ENCODE results near the gene LARP1. TPM values are rescaled to one million over a fixed set of nuclear protein-coding genes. Genes with fewer than 3 reads are reported as not detected.

LARP1 gene
- total RNA-seq = 205 and 231 TPM in 2 replicates

DNA sequence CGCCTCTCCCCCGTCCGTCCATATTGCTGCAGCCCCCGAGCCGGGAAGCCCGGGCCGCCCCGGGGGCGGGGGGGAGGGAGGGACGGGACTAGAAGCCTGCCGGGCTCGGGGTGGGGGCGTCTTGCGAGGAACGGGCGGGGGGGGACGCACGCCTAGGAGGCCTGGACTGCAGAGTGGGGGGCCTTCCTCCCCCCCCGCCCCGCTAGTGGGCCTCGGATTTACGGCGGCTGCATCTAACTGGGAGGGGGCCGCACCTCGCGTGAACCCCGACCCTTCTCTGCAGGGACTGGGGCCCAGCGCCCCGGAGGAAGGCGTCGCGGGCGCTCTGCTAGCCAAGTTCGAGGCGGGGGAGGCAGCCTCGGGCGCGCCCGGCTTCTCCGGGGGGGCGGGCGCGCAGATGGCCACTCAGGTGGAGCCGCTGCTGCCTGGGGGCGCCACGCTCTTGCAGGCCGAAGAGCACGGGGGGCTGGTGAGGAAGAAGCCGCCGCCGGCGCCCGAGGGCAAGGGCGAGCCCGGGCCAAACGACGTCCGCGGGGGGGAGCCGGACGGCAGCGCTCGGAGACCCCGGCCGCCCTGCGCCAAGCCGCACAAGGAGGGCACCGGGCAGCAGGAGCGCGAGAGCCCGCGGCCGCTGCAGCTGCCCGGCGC, at the start of gene LARP1:
TSS of gene LARP1 (plus strand) at position 17 of the 648 bp plus-strand sequence. CDS start at position 398, 381 bp downstream.
- intact Hi-C loops (cut with micrococcal nuclease) = loop anchor here (1.0 to 5.0 kb wide), 9 partner anchors 37 to 717 kb away; partner anchors contain the start of genes CNOT8, FAM114A2, GALNT10 and MFAP3
- DNase-seq (no peak), ATAC-seq (ENCODE audit: low read depth) (peak; percentile 1)
- POLR2A ChIA-PET = interaction anchor here (1.0 to 1.5 kb wide), 2 partner anchors 11 to 102 kb away, joined by 3 to 10 read pairs; partner anchors contain the start of gene CNOT8
- Mint-ChIP-seq H3K27ac (peak within 1 kb of the TSS; percentile 96), H3K4me1 (peaks cover 52% of the 10 kb centered on the region), H3K9me3 (no peaks in the 10 kb centered on the region), H3K27me3 (no peaks in the 10 kb centered on the region), H3K4me3 (peak within 1 kb of the TSS; percentile 97), H3K36me3 (ENCODE audit: low read depth) (peaks cover 6% of the 10 kb centered on the region)
- CTCF ChIA-PET = no interaction called here
- TF ChIP-seq CTCF (IDR thresholded peaks at IDR 0.05) = no peak

GRCh38 chr5:154706416-154706815, 48.8 kb upstream of the LARP1 start:
- Mint-ChIP-seq H3K4me1 (no peaks in the 10 kb centered on the region), H3K27me3 (no peaks in the 10 kb centered on the region), H3K27ac (no peak overlapping the region), H3K36me3 (ENCODE audit: low read depth) (no peaks in the 10 kb centered on the region), H3K4me3 (no peak overlapping the region), H3K9me3 (no peaks in the 10 kb centered on the region)
- intact Hi-C loops (cut with micrococcal nuclease) = no loop called here
- CTCF ChIA-PET = no interaction called here
- ATAC-seq (ENCODE audit: low read depth) (no peak), DNase-seq (no peak)
- no peak for TF ChIP-seq CTCF (IDR thresholded peaks at IDR 0.05)
- POLR2A ChIA-PET = no interaction called here

- no peak overlapping the region for H3K27ac Mint-ChIP-seq
- TF ChIP-seq CTCF (IDR thresholded peaks at IDR 0.05) = no peak
- CTCF ChIA-PET = no interaction called here
- DNase-seq (no peak), ATAC-seq (ENCODE audit: low read depth) (no peak)
- no peaks in the 10 kb centered on the region for H3K4me1 Mint-ChIP-seq
- H3K9me3 Mint-ChIP-seq = no peaks in the 10 kb centered on the region
- H3K4me3 Mint-ChIP-seq = no peak overlapping the region
- POLR2A ChIA-PET = no interaction called here
- H3K27me3 Mint-ChIP-seq = no peaks in the 10 kb centered on the region
- intact Hi-C loops (cut with micrococcal nuclease) = no loop called here
- H3K36me3 Mint-ChIP-seq (ENCODE audit: low read depth) = no peaks in the 10 kb centered on the region
These were observed 47.5 kb upstream of the LARP1 start for GRCh38 chr5:154707641-154708040.

GRCh38 chr5:154708207-154708606, 47.0 kb upstream of the LARP1 start:
- POLR2A ChIA-PET = no interaction called here
- TF ChIP-seq CTCF (IDR thresholded peaks at IDR 0.05) = no peak
- CTCF ChIA-PET = no interaction called here
- ATAC-seq (ENCODE audit: low read depth) = no peak
- Mint-ChIP-seq H3K4me1 (no peaks in the 10 kb centered on the region), H3K4me3 (no peak overlapping the region), H3K36me3 (ENCODE audit: low read depth) (no peaks in the 10 kb centered on the region), H3K27ac (no peak overlapping the region), H3K27me3 (no peaks in the 10 kb centered on the region), H3K9me3 (no peaks in the 10 kb centered on the region)
- DNase-seq = no peak
- intact Hi-C loops (cut with micrococcal nuclease) = no loop called here

DNA sequence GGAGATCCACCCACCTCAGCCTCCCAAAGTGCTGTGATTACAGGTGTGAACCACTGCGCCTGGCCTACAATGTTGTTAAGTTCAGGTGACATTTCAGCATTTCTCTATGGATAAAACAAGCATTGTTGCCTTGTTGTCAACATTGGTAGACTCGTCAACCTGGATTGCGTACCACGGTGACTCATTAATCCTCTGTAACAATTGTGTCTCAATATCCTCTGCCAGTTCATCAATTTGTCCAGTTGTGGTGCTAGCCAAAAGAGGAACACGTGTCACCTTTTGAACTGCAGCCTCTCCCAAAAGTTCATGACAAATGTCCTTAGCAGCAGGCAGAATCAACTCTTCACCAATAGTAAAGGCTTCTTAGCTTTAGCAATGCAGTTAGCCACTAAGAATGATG, 46.3 kb upstream of the LARP1 start:
- Mint-ChIP-seq H3K9me3 (no peaks in the 10 kb centered on the region), H3K4me1 (no peaks in the 10 kb centered on the region), H3K27me3 (no peaks in the 10 kb centered on the region), H3K27ac (no peak overlapping the region), H3K36me3 (ENCODE audit: low read depth) (no peaks in the 10 kb centered on the region), H3K4me3 (no peak overlapping the region)
- no peak for ATAC-seq (ENCODE audit: low read depth)
- intact Hi-C loops (cut with micrococcal nuclease) = no loop called here
- ChIA-PET POLR2A (interaction anchor here (0.6 kb wide), 1 partner anchor 1076 kb away, joined by 4 read pairs; no protein-coding TSS in a partner anchor), CTCF (no interaction called here)
- TF ChIP-seq CTCF (IDR thresholded peaks at IDR 0.05) = no peak
- no peak for DNase-seq
